Iris pigment epithelial cell (primary cell): ENCODE data around the gene ELMO3.
A peak's percentile ranks its signal among the peaks of the same experiment; 100 is the strongest.

Source experiments
- DNase-seq: peaks from one replicate; pipeline ENCODE4 v3.0.0-alpha.2; 2011; ENCODE audit warnings: low read depth

ELMO3 gene

DNA sequence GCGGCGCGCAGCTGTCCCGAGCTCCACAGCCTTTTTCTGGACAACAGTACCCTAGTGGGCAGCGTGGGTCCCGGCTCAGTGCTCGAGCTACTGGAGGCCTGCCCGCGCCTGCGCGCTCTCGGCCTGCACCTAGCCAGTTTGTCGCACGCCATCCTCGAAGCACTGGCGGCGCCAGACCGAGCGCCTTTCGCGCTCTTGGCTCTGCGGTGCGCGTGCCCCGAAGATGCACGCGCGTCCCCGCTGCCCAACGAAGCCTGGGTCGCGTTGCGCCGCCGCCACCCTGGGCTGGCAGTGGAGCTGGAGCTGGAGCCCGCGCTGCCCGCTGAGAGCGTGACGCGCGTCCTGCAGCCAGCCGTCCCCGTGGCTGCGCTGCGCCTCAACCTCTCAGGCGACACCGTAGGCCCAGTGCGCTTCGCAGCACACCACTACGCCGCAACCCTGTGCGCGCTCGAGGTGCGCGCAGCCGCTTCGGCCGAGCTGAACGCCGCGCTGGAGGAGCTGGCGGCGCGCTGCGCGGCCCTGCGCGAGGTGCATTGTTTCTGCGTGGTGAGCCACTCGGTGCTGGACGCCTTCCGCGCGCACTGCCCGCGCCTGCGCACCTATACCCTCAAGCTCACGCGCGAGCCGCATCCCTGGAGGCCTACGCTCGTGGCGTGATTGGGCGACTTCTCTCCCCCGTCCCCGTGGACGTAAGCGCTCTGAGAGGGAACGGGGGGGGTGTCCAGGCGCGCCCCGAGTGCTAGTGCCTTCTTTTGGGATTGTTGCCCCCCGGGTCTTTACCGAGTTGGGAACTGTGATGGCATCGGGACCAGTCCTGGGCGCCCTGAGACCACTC lies 35.5 kb upstream of the ELMO3 start:
- DNase-seq = peak; percentile 70

DNA sequence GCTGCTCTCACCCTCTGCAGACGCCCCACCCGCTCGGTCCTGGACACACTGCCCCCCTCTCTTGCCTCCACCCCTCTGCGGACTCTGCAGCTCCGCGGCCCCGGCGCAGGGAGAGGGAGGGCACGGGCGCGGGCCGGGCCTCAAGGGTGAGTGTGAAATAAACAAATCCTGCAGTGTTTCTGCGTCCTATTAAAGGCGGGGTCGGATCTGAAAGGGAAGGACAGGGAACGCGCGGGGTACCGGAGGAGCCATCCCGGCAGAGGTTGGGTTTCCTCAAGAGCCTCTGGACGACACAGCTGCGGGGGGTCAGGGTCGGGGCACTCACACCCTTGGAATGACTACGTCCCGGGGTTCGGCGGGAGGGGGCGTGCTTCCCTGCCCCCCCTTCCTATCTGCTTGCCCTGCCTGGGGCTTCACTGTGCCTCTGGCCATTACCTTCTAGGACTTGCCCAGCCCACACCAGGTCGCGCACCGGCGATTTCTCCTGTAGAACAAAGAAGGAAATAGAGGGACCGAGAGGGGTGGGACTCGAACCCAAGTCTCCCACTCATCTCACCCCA lies 34.9 kb upstream of the ELMO3 start:
- no peak for DNase-seq

DNA sequence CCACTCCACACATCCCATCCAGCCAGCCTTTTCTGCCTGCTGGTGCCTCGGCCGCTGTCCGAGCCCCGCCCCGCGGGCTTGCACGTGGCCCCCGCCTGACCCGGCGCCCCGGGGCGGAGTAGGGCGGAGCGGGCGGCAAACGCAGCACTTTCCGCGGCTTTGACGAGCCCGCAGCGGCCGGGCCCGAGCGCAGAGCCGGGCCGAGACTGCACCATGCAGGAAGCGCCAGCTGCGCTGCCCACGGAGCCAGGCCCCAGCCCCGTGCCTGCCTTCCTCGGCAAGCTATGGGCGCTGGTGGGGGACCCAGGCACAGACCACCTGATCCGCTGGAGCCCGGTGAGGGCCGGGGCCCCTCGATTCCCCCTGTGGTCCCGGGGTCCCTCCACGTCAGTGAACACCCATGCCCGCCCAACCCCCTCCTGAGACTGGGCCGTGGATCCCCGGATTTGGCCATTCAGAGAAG lies 34.3 kb upstream of the ELMO3 start, which contains the start of gene HSF4:
Gene HSF4 (plus strand): TSS at position 147 of the 463 bp plus-strand sequence. CDS start 67 bp downstream, at position 214.
- DNase-seq = no peak

DNA sequence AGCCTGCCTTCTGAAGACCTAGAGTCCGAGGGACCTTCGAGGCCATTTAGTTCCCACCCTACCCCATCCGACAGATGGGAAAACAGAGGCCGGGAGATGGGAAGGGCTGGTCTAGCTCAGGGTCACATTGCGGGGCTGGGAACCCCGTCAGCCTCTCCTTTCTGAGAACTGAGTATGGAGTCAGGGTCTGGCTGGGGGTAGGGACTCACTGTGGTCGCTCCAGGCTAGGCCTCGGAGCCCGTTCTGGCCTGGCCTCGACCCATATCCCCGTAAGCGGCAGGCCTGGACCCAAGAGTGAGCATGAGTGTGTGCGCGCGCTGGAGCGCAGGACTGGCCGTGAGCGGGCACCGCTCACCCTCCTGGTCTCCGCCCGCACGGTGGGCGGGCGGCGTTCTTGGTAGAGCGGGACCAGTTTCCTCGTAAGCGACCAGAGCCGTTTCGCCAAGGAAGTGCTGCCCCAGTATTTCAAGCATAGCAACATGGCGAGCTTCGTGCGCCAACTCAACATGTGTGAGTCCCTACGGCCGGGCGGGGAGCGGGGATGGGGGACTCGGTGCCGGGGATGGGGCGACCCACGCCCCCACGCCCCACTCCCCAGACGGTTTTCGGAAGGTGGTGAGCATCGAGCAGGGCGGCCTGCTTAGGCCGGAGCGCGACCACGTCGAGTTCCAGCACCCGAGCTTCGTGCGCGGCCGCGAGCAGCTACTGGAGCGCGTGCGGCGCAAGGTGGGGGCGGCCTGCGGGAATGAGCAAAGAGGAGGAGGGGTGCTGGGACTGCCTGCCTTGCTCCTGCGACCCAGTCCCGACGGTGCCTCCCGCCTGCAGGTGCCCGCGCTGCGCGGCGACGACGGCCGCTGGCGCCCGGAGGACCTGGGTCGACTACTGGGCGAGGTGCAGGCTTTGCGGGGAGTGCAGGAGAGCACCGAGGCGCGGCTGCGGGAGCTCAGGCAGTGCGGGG lies 33.5 kb upstream of the ELMO3 start:
- no peak for DNase-seq

DNA sequence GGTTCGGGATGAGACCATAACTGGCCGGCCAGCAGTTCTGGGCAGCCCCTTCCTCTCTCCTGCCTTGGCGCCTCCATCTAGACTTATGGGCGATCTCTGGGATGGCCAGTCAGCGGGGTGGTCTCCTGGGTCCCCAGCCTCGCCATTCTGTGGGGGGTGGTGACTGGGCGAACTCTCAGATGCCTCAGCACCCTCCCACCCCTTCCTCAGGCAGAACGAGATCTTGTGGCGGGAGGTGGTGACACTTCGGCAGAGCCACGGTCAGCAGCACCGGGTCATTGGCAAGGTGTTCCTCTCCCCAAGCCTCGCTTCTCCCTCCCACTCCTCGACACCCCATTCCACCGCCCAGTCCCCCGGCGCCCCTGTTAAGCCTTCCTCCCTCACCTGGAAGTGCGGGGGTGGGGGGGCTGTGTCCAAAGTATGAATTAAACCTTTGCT lies 32.8 kb upstream of the ELMO3 start:
- DNase-seq = no peak

DNA sequence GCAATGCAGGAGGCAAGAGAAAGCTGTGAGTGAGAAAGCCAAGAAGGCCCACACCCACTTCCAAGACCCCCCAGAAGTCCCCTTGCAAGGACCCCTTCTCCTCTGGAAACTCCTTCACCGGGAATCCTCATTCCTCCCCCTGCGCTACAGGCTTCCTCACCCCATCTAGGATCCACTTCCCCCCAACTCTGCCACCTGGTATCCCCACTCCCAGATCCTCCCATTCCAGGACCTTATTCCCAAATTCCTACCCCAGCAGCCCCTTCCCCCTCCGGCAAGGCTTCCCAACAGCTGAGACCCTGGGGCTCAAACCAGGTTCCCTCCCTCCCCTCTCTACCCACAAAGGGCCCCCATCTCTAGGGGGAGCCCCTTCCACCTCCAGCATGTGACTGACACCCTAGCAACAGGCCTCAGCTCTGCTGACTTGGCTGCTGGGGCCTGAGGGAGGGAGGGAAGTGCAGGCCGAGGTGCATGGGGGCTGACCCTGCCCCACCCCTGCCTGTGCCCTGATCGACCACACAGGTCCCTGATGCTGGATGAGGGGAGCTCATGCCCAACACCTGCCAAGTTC lies 32.2 kb upstream of the ELMO3 start:
- no peak for DNase-seq

DNA sequence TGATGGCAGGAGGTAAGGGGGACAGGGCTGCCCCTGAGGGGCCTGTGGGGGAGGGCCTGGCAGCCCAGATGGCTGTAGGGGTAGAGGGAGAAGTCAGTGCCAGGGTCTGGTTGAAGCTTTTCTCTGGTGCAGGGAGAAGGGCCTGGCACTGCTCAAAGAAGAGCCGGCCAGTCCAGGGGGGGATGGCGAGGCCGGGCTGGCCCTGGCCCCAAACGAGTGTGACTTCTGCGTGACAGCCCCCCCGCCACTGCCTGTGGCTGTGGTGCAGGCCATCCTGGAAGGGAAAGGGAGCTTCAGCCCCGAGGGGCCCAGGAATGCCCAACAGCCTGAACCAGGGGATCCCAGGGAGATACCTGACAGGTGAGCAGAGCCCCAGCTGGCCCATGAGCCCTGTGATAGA lies 31.3 kb upstream of the ELMO3 start:
- DNase-seq = no peak

DNA sequence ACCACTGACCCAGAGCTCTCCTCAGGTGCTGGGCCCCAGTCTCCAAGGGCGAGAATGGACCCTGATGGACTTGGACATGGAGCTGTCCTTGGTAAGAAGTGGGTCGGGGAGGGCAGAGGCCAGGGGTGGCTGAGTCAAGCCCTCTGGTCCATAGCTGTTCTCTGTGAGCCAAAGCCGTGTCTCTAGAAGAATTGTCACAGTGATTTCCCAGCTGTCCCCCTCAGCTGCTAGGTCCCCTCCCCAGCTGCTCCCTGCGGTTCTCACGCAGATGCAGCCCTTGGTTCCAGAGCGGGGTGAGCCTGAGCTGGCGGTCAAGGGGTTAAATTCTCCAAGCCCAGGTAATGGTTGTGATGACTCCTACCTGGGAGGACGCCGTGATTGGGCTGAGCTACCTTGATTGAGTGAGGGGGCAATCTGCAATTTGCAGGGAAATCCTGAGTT lies 29.9 kb upstream of the ELMO3 start:
- DNase-seq = no peak

DNA sequence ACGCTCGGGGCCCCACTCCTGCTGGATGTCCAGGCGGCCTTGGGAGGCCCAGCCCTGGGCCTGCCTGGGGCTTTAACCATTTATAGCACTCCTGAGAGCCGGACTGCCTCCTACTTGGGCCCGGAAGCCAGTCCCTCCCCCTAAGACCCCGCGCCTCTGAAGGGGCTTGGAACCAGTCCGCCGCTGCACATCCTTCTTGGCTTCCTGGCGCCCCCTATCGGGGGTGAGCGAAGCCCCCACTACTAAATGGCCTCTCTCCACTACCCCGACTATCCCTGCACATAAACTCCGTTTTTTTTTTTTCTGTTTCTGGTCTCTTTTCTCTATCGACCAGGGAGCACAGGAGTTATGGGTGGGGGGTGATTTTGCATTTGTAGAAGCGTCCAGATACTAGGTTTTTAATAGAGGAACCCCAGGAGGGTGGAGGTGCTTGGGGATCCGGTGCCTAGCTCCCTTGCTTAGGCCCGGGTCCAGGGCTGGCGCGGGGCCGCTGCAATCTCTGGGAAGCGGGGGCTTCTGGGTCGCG lies 29.2 kb upstream of the ELMO3 start:
- no peak for DNase-seq

DNA sequence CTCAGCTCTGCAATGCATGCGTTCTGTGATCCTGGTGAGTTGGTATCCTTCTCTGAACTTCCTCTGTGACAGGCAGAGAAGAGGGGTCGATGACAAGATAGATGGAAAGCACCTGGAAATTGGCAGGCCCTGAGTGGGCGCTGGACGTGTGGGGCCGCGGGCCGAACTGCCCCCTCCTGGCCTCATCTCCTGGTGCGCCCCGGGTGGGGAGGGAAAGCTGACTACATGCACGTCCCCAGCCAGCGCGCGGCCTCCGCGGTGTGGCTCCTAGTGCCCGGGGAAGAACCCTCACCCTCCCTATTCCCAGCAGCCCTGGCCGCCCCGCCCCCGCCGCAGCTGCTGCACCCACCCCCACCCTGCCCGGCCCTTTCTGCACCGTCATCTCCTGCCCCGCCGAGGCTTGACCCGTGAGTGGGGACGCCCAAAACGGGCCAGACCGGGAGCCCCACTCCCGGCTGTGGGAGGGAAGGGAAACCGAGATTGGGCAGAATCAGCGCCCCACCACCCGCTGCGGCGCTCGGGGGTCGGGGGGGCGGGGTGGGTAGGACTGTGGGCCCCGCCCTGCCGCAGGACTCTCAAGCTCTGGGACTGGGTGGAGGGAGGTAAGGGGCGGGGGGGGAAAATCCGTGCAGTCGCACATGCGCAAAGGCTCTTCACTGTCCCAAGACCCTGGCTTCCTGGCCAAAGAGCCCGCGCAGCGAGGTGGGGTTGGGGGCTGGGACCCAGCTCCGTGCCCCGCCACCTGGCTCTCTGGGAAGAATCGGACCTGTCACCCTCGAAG lies 28.6 kb upstream of the ELMO3 start, which contains the start of gene NOL3:
Gene NOL3 (plus strand): TSS at position 371 of the 781 bp plus-strand sequence.
- DNase-seq = peak; percentile 83

DNA sequence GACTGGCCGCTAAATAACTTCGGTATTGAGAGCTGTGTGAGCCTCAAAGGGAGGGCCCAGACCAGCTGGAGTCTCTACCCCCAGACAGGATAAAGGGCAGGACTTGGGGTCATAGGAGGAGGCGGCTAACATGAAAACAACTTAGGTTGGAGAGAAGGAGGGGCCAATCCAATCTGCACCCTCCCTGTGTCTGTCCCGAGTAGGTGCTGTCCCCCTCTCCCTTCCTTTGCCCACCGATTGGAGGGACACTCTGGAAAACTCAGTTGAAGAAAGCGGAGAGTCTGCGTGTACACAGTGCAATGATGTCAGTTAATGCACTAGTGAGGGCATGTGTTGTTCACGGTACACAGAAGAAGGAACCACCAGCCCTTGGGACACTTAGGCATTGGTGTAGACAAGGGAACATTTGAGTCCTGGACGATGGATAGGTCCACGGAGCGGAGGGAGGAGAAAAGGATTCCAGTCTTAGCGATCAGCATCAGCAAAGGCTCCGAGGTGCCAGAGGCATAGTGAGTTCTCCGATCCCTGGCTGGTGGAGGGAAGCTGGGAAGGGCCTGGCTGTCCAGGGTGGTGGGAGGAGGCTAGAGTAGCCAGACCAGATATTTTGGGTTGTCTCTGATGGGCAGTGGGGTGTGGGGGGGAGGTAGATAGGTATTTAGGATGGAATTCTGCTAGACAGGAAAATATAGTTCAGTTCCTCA lies 27.8 kb upstream of the ELMO3 start:
- no peak for DNase-seq

DNA sequence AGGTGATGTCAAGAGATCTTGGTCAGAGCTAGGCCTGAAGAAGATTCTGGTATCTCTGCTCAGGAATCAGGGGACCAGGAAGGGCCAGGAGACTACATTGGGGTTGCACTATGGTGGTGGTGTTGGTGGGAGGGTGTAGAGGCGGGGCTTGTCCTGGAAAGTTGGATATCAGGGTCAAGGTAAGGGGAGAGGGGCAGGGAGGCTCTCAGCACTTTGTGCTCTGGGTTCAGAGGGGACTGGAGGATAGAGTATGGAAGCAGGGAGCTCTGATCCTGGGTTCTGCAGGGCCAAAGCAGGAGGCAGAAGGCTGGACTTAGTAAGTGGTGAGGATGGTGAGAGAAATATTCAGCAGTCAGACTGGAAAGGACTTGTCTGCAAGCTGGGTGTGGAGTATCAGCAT lies 25.6 kb upstream of the ELMO3 start:
- DNase-seq = no peak

DNA sequence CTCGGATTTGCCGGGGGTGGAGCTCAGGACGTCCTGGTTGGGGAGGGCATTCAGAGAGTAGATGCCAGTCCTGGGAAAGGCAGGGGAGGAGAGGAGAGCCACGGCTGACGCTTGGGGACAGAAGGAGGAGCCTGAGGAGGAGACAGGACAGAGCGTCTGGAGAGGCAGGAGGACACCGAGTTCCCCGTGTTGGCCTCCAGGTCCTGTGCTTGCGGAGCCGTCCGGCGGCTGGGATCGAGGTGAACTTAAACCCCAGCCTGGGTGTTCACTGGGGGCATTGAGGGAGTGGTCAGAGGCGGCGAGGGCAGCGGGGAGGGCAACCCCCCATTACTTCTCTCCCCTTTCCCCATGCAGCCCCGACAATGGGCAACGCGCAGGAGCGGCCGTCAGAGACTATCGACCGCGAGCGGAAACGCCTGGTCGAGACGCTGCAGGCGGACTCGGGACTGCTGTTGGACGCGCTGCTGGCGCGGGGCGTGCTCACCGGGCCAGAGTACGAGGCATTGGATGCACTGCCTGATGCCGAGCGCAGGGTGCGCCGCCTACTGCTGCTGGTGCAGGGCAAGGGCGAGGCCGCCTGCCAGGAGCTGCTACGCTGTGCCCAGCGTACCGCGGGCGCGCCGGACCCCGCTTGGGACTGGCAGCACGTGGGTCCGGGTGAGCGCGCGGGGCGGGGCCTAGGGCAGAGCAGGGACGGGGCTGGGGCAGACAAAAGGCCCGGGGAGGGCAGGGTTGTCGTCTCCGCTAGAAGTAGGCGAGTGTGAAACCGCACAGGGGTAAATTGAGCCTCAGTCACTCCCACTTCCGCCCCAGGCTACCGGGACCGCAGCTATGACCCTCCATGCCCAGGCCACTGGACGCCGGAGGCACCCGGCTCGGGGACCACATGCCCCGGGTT lies 24.9 kb upstream of the ELMO3 start:
- peak; percentile 88 for DNase-seq

DNA sequence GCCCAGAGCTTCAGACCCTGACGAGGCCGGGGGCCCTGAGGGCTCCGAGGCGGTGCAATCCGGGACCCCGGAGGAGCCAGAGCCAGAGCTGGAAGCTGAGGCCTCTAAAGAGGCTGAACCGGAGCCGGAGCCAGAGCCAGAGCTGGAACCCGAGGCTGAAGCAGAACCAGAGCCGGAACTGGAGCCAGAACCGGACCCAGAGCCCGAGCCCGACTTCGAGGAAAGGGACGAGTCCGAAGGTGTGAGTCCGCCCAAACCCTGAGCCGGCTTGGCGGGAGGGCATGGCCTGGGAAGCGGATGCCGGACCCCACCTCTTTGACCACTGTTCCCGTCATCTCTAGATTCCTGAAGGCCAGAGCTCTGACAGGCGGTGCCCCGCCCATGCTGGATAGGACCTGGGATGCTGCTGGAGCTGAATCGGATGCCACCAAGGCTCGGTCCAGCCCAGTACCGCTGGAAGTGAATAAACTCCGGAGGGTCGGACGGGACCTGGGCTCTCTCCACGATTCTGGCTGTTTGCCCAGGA lies 24.2 kb upstream of the ELMO3 start:
- no peak for DNase-seq

DNA sequence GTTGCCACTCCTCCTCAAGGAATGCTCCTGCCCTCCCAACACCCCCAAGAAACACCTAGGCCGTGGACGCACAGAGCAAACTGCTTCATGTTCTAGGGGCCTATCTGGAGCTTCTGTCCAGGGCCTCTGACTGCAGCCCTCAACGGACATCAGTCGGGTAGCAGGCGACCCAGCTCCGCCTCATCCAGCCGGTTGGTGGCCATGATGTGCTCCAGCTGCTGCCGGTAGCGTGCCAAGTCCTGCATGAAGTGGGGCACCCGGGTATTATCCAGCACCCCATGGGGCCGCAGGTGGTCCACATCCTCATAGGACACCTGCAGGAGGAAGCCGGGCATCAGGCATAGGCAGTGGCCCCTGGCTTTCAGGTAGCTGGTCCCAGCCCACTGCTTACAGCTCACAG lies 22.3 kb upstream of the ELMO3 start:
- DNase-seq = no peak

DNA sequence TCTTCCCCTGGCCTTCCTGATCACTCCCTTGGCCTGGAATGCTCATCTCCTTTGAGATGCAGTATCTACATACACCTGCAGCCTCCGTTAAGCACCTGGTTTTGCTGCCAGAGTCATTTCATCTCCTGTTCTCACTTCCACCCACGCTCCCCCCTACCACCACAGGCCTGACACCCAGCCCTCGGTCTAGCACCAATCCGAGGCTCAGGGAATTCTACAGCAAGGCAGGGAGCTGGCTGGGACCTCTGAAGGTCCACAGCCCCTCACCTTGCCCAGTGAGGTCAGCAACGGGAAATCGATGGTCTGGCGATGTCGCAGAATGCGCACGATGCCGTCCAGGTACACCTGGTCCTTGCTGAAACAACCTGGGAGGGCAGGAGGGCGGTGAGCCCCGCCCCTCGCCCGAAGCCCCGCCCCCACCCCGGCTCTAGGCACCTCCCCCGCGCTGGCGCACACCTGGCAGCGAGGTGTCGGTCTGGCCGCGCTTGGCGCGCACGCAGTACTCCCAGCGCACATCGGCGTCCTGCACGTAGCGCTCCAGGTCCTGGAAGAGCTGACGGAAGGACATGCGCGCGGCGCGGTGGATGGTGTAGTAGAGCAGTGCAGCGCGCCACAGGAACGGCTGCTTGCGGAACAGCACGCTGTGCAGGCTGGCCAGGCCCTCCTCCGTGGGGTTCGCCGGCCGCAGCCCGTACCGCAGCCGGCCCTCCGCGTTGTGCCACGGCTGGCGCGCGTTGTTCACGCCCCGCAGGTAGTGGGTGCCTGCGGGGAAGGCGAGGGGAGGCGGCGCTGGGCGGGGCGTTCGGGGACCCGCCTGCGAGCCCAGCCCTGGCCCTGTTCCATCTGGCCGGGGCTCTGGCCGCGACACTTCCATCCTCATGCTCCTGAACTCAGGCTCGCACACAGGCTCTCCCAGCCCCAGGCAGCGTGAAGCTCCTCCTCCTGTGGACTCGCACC lies 20.9 kb upstream of the ELMO3 start:
- DNase-seq = peak; percentile 72

DNA sequence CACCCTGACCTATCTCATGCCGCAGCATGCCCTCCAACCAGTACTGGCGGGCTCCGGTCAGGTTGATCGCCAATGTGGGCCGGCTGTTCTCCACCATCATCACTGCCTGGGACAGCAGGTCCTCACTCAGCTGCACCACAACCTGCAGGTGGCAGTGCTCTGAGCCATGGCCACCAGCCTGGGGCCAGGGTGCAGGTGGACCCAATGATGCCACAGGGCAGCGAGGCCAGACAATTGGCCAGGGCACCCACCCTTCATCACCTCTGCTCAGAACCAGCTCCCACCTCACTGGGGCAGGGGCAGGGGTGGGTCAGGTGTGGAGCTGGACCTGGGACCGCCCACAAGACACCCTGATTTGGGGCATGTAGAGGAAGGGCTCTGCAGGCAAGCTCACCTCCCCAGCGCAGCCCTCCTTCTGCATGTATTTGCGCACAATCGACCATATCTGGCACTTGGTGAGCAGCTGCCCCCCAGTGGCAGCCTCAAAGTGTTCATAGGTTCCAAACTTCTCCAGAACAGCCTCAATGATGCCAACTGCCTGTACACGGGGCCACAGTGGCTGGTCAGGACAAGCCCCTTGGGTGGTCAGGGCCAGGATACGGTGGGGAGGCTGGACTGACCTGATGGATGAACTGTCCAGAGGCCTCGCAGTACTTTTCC lies 19.4 kb upstream of the ELMO3 start:
- DNase-seq = no peak
